Right ventricle myocardium inferior (tissue), 1 donor: ENCODE measurements around the gene KDM6B. TPM values are rescaled to one million over a fixed set of nuclear protein-coding genes. Genes with fewer than 3 reads are reported as not detected.

Experiments
- ATAC-seq: fragments of 200-7000 bp; cut with Tn5 transposase; one replicate; pipeline ENCODE4 v1.9.1; 2020; ENCODE audit warnings: mild to moderate bottlenecking, moderate library complexity
- DNase-seq: peaks from one replicate; pipeline ENCODE4 v3.0.0; 2021; ENCODE audit errors: missing footprints
- intact Hi-C: fragments of 100-400 bp; cut with DNase I; formaldehyde crosslinking; loops from one replicate; pipeline ENCODE4 v1.11.0; 2022
- total RNA-seq: library from RNA; stranded (reverse); fragmentation: NEBNext Ultra II Directional; extraction: Animal tissue kit (Norgen Biotek cat#: 25700); gene quantifications from one replicate; pipeline ENCODE4 v1.2.1, GENCODE V29; 2021
- donor health status: DM: no; HTN: yes; CAD: no; lungs with severe emphysema.

KDM6B gene
- total RNA-seq, 1 donor from 2014 or later: 25.0 TPM

GRCh38 chr17:7818026-7818425 lies 16.0 kb upstream of the KDM6B start:
- intact Hi-C loops: no loop called here
- ATAC-seq: no peak
- DNase-seq: no peak

GRCh38 chr17:7818746-7819645 lies 15.0 kb upstream of the KDM6B start:
- ATAC-seq (no peak), DNase-seq (no peak)
- intact Hi-C loops: no loop called here

- ATAC-seq (no peak), DNase-seq (no peak)
- intact Hi-C loops: loop anchor here (5.0 to 10.0 kb wide), 2 partner anchors 75 to 167 kb away; no protein-coding TSS in a partner anchor
These were observed 13.8 kb upstream of the KDM6B start for GRCh38 chr17:7820231-7820630.

GRCh38 chr17:7822126-7822525 lies 11.9 kb upstream of the KDM6B start:
- DNase-seq (no peak), ATAC-seq (no peak)
- intact Hi-C loops: loop anchor here (1.0 to 10.0 kb wide), 3 partner anchors 29 to 165 kb away; no protein-coding TSS in a partner anchor

GRCh38 chr17:7823581-7824001 lies 10.4 kb upstream of the KDM6B start:
- no peak for DNase-seq
- ATAC-seq: no peak
- intact Hi-C loops: loop anchor here (5.0 to 10.0 kb wide), 2 partner anchors 71 to 164 kb away; no protein-coding TSS in a partner anchor

- DNase-seq (no peak), ATAC-seq (no peak)
- intact Hi-C loops: loop anchor here (5.0 to 10.0 kb wide), 2 partner anchors 71 to 163 kb away; no protein-coding TSS in a partner anchor
These were observed 9.7 kb upstream of the KDM6B start for GRCh38 chr17:7824021-7824924.

GRCh38 chr17:7825206-7825990 lies 8.6 kb upstream of the KDM6B start:
- intact Hi-C loops: loop anchor here (10.0 kb wide), 1 partner anchor 69 kb away; no protein-coding TSS in a partner anchor
- no peak for ATAC-seq

GRCh38 chr17:7830616-7831015 lies 3.4 kb upstream of the KDM6B start:
- DNase-seq (no peak), ATAC-seq (no peak)
- intact Hi-C loops: no loop called here

More at GRCh38 chr17:7825206-7825990, 8.6 kb upstream of the KDM6B start:
- no peak for DNase-seq

- ATAC-seq (no peak), DNase-seq (no peak)
- intact Hi-C loops: no loop called here
These were observed 2.8 kb upstream of the KDM6B start for GRCh38 chr17:7831233-7831632.

- ATAC-seq (no peak), DNase-seq (no peak)
- intact Hi-C loops: no loop called here
These were observed 1.6 kb upstream of the KDM6B start for GRCh38 chr17:7832431-7832830.

GRCh38 chr17:7833011-7833794 lies 814 bp upstream of the KDM6B start:
- intact Hi-C loops: no loop called here
- ATAC-seq: no peak
- no peak for DNase-seq

- DNase-seq (no peak), ATAC-seq (peak; percentile 32)
- intact Hi-C loops: no loop called here
These were observed 532 bp downstream of the KDM6B start for GRCh38 chr17:7834542-7834956.

- DNase-seq (peak; percentile 99), ATAC-seq (peak; percentile 77)
- intact Hi-C loops: loop anchor here (1.0 kb wide), 1 partner anchor 22 kb away; the partner anchor contains the start of gene NAA38
These were observed 1.2 kb downstream of the KDM6B start for GRCh38 chr17:7834957-7835813.

- ATAC-seq: peak; percentile 50
- peak; percentile 90 for DNase-seq
- intact Hi-C loops: loop anchor here (1.0 to 2.0 kb wide), 2 partner anchors 15 to 21 kb away; partner anchors contain the start of gene NAA38
These were observed 2.0 kb downstream of the KDM6B start for GRCh38 chr17:7835814-7836595.

- intact Hi-C loops: loop anchor here (2.0 kb wide), 1 partner anchor 14 kb away; no protein-coding TSS in a partner anchor
- DNase-seq: peak; percentile 92
- ATAC-seq: peak; percentile 24
These were observed 2.8 kb downstream of the KDM6B start for GRCh38 chr17:7836596-7837407.
